Transverse colon (tissue), 4 donors: Measurements from ENCODE around the gene MCRIP2.

ENCODE experiments used
- EP300 ChIP-seq: sonication (generic); formaldehyde crosslinking; IDR thresholded peaks from one replicate; pipeline ENCODE4 v1.6.1; 2017; ENCODE audit warnings: antibody characterized with exemption, low read depth
- POLR2A ChIP-seq: fragments of 450-650 bp; IDR thresholded peaks from one replicate; pipeline ENCODE4 v1.6.1; 2016; ENCODE audit warnings: antibody characterized with exemption, mild to moderate bottlenecking, moderate library complexity
- POLR2AphosphoS5 ChIP-seq, 3 donors: sonication (generic); formaldehyde crosslinking; IDR thresholded peaks; one replicate each; pipeline ENCODE4 v1.6.1; 2016; ENCODE audit warnings: antibody characterized with exemption in 3 of 3
- TF ChIP-seq, protein P1 (sequence below), 5 experiments: fragments of 200-600 bp in 3 of 5; fragments of 450-650 bp in 2 of 5; sonication (generic) in 3 of 5; IDR thresholded peaks; 1 replicate in 2 of 5; 2 replicates in 3 of 5; pipeline ENCODE4 v1.5.1; 2016 to 2017; ENCODE audit warnings: antibody characterized with exemption in 5 of 5, inconsistent platforms in 3 of 5, mild to moderate bottlenecking in 2 of 5, moderate library complexity in 1 of 5

DNA sequence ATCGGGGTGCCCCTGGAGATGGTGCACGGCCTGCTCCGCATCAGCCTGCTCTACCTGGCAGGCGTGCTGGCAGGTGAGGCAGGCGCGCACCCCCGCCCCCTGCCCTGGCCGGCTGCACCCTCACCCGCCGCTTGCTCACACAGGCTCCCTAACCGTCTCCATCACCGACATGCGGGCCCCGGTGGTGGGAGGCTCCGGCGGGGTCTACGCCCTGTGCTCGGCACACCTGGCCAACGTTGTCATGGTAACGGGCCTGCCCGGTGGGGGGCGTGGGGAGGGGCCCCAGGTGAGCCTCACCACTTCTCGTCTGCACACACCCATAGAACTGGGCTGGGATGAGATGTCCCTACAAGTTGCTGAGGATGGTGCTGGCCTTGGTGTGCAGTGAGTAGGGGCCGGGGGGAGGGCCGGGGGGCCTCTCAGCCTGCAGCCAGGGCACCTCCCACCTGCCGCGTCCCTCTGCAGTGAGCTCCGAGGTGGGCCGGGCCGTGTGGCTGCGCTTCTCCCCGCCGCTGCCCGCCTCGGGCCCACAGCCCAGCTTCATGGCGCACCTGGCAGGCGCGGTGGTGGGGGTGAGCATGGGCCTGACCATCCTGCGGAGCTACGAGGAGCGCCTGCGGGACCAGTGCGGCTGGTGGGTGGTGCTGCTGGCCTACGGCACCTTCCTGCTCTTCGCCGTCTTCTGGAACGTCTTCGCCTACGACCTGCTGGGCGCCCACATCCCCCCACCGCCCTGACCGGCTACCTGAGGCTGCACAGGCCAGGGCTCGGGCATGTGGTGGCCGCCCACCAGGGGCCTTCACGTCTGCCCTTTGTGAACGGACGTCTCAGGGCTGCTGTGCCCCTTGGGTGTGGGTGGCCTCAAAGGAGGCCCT, 35.9 kb downstream of the MCRIP2 start:
- TF ChIP-seq, protein P1, sequence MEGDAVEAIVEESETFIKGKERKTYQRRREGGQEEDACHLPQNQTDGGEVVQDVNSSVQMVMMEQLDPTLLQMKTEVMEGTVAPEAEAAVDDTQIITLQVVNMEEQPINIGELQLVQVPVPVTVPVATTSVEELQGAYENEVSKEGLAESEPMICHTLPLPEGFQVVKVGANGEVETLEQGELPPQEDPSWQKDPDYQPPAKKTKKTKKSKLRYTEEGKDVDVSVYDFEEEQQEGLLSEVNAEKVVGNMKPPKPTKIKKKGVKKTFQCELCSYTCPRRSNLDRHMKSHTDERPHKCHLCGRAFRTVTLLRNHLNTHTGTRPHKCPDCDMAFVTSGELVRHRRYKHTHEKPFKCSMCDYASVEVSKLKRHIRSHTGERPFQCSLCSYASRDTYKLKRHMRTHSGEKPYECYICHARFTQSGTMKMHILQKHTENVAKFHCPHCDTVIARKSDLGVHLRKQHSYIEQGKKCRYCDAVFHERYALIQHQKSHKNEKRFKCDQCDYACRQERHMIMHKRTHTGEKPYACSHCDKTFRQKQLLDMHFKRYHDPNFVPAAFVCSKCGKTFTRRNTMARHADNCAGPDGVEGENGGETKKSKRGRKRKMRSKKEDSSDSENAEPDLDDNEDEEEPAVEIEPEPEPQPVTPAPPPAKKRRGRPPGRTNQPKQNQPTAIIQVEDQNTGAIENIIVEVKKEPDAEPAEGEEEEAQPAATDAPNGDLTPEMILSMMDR (IDR thresholded peaks at IDR 0.05): no peak
- TF ChIP-seq EP300 (no peak), POLR2AphosphoS5 (IDR thresholded peaks at IDR 0.05) (no peak), POLR2A (no peak)
